HTERT RPE-1 (cell line): ENCODE results near the gene MAD1L1.

ENCODE experiments used
- in situ Hi-C: fragments of 300-500 bp; cut with MboI; formaldehyde crosslinking; loops from 4 replicates; pipeline ENCODE4 v1.14.3; 2020; ENCODE audit warnings: low sequenced_read_pairs

MAD1L1 gene

DNA sequence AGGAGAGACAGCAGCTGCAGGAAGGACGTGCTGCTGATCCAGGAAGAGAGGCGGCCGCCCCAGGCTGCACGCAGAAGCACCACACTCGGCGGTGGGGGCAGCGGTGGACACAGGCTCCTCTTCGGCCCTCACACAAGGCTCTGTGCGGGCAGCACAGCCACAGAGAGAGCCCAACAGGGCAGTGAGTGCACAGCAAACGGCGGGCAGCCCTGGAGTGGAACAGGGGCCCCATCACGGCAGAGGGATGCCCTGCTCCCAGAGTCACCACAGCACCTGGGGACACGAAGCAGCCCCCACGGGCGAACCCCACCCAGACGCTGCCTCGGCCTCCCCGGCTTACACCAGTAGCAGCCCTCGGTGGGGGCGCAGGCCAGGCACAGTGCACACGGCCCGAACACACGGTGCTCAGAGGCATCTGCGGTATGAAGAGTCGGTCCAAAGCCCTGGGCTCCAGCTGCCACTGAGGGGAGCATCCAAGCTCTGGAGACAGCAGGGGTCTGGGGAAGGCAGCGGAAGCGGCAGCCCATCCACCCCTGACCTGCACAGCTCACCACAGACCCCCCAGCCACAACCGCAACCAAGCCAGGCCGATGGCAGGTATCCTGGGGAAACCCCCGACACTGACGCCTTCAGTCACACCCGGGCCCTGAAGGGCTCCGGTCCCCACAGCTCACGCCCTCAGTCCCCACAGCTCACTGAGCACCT is 26.1 kb upstream of the MAD1L1 start:
- in situ Hi-C loops: no loop called here

DNA sequence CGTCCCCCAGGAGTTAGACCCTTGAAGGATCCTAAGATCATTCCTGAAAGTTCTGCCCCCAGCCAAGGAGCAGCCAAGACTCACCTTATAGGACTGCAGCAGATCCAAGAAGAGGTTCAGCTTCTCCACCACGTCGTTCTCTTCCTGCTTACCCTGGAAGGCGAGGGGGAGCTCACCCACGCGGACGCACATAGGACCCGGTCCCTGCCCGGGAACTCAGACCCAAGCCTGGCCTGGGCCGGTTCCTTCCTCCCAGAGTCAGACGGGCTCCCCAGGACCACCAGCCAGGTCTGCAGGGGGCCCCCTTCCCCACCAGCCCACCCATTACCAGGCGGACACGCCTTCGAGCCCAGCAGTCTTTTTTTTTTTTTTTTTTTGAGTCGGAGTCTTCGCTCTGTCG is 24.9 kb upstream of the MAD1L1 start:
- in situ Hi-C loops: no loop called here

DNA sequence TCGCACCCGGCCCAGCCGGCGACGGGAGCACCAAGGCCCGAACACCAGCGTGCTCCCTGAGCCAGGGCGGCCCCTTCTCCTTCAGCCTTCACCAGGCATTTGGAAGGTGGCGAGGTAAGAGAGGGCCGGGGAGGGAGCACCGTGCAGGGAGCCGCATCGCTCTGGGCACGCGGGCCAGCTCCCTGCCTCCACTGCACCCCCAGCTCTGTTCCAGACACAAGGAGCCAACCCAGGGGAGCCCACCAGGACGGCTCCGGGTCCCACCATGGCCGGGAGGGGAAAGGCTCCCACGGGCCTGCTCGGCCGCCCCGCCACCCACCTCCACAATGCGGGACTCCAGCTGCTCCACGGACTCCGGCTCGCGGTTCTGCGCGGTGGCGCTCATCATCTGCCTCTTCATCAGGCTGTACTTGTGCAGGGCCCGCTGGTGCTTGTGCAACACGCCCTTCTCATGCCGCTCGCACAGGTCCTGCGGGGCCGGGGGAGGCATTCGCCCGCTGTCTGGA is 24.4 kb upstream of the MAD1L1 start:
- in situ Hi-C loops: no loop called here

DNA sequence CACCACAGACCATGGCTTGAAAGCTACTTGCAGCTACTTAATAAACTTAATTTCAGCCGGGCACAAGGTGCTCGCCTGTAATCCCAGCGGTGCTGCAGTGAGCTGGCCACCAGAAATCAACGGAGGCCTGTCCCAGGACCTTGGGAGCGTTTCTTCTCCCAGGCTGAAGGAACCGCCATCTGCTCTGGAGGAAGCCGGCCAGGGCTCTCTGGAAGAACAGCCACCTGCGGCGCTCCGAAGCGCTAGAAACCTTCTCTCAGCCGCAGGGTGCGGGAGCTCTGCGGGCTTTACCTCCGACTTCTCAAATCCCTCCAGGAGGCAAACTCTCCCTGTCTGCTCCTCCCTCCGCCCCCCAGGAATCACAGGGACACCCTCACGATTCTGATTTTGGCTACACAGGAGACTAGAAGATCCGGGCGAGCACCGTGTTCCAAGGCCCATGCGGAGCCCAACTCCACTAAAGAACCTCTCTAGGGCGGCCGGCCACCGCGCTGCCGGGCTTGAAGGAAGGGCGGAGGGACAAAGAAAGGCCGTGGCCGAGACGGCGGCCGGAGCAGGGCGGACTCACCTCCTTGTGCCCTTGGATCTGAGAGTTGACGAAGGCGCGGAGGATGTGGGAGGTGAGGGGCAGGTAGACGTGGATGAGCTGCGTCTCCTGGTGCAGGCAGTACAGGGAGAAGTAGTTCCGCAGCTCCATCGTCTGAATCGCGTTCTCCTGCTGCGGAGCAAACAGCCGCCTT is 23.7 kb upstream of the MAD1L1 start:
- in situ Hi-C loops: no loop called here

DNA sequence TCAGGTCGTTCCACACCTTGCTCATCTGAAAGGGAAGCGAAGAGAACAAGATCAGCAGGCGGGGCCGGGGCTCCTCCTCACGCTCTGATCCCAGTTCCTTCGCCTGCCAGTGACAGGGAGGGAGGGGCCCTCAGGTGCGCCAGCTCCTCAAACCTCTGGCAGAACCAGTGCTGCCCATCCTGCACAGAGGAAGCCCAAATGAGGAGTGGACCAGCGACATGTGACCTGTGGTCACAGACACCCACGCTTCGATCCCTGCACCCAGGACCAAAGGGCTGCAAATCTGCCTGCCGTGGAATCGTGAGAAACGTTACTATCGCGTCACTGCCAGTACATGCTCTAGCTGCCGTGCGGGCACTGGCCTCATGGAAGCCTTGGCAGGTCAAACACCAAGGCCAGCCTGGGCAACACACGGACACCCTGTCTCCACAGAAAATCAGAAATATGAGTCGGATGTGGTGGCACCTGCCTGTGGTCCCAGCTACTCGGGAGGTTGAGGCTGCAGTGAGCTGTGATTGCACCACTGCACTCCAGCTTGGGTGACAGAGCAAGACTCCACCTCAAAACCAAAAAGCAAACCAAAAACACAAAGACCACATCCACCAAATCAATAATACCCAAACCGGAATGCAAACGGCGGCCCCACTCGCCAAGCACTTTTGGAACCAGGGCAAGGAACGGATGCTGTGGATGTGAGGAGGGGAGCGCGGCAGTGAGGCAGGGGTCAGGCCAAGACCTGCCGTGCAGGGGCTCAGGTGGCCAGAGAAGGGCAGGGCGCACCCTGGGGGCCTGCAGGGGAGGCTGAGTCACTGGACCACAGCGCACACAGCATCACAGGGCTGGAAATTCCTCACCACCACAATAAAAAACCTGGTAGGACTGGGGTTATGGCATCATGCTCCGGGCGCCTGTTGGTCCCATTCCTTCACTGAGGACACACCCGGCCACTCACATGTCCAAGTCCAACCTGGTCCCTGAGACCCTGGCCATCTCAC is 22.7 kb upstream of the MAD1L1 start:
- in situ Hi-C loops: no loop called here

DNA sequence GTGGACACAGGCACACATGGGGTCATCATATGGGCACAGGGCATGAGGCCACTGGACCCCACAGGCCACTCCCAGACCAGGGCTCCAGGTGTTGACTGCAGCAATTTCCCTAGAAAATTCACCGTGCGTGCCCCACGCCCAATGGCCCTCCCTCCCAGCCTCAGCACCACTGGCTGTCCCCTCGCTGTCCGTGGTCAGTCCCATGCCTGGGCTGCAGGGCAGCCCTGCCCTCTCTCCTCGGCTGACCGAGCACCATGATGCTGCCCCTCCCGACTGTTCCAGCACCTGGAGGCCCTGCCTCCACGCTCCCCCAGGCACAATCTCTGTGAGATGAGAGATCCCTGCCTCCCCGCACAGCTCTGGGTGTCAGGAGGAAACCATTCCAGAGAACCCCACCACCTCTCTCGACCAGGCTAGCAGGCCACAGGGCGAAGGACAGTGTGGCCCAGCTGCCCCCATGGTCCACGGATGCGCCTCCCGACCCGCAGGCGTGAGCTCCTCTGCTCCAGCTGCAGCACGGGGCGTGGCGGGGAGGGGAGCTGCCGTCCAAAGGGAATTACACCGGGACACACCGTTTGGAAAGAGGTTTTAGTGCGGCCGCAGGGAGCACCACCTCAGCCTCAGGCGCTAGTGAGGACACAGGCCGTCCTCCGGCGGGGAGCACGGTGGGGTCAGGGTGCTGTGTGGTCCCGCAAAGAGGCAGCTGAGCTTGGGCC is 21.8 kb upstream of the MAD1L1 start:
- in situ Hi-C loops: no loop called here

DNA sequence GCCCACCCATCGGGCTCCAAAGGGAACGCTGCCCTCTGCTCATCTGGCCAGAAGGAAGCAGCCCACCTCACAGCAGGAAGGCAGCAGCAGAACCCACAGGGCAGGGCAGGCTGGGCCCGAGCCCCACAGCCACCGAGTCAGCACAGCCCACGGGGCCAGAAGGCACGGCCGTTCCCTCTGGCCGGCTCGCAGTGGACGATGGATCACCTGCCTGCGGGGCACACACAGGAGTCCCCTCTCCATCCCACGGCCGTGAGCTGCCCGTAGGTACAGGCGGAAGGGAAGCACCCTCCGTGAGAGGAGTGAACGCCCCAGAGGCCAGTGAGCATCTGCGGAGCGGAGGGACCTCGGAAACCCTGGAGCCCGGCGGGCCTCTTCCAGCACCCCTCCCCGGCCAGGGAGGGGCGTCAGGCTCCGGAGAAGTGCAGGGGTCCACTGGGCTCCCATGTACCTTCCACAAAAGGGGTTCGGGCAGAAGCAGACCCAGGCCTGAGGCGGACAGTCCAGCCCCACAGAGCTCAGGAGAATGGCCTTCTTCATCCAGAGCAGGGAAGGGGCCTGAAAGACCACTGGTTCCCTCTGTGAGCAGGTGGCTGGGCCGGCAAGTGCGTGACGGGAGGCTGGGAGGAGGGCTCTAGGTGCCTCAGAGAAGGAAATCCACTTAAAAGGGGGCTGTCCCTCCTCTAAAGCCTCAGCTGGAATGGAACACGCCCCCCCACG is 20.9 kb upstream of the MAD1L1 start:
- in situ Hi-C loops: no loop called here

DNA sequence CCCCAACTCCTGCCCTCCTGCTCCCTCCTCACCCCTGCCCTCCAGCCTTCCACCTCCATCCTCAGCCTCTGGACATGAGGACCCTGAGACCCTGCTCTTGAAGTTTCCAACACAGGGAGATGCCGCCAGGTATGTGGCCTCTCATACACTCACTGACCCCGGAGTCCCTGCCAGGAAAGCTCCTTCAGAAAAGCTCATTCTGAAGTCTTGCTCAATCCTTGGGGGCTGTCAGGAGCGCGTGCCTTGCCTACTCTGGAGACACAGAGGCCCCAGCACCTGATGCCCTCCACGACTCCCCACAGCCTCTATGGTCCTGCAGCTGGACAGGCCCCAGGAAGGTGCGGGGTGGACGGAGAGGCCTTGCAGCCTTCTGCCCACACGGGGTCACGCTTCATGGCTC is 20.3 kb upstream of the MAD1L1 start:
- in situ Hi-C loops: no loop called here

DNA sequence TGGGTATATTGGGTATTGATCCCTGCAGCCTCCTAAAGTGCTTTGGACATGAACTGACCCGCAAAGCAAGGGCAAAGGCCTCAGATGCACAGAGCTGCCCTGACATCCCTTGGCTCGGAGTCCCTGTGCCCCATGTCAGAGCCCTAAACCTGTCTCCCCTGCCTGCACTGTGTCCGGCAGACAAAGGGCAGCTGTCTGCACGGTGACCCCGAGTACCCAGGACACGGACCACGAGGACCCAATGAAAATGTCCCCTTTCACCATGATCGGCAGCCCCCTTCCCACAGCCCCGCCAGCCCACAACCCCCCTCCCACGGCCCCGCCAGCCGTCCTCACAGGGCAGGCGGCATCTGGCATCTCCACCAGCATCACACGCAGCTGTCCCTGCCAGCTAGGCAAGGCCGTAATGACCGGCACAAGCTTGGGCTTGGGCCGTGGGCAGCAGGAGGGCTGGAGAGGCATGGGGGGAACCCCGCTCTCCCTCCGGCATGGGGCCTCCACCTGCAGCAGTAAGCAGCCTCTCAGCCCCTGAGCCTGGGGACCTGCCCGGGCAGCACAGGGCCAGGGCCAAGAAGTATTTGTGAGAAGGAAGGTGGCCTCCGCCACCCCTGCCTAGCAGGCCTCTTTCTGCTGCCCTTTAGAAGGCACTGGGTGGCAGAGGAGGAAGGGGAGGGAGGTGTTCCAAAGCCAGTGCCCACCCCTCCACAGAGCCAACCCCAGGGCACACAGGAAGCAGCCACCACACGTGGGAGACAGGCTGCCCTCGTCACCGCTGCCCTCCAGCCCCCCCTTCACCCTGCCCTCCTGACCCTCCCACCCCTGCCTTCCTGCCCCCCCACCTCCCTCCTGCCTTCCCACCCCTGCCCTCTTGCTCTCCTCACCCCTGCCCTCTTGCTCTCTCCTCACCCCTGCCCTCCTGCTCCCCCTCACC is 19.4 kb upstream of the MAD1L1 start:
- in situ Hi-C loops: no loop called here

DNA sequence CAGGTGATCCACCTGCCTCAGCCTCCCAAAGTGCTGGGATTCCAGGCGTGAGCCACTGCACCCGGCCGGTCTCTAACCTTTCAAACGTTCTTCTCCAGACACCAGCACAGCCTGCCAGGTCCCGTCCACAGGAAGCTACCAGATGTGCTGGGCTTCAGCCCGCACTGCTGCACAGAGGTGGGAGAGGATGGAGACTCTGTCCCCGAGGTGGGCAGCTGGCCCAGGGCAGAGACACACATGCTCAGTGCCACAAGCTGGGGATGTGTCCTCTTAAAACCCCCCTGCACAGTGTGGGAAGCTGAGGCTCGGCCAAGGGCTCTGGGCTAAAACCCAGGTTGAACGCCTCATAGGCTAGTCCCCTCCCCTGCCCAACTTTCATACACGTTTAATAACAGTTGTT is 18.6 kb upstream of the MAD1L1 start:
- in situ Hi-C loops: no loop called here

DNA sequence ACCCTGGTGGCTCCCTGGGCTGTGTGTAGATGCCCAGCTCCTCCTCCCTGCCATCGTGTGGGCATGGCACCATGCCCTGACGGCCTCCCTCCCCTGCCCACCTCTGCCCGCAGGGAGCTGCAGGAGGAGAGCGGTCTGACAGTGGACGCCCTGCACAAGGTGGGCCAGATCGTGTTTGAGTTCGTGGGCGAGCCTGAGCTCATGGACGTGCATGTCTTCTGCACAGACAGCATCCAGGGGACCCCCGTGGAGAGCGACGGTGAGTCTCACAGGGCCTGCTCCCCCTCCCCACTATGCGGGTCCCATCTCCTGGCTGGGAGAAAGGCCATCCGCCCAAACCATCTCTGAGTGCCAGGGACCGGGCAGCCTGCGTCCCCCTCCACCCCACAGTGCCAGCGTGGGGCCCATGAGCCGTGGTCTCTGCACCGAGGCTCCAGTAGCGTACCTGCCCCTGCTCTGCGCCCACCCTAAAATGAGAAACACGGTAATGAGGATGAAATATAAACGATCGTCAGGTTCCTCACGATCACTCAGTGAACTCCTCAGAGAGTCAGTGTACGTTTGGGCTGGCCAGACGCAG is 17.1 kb upstream of the MAD1L1 start:
- in situ Hi-C loops: no loop called here

DNA sequence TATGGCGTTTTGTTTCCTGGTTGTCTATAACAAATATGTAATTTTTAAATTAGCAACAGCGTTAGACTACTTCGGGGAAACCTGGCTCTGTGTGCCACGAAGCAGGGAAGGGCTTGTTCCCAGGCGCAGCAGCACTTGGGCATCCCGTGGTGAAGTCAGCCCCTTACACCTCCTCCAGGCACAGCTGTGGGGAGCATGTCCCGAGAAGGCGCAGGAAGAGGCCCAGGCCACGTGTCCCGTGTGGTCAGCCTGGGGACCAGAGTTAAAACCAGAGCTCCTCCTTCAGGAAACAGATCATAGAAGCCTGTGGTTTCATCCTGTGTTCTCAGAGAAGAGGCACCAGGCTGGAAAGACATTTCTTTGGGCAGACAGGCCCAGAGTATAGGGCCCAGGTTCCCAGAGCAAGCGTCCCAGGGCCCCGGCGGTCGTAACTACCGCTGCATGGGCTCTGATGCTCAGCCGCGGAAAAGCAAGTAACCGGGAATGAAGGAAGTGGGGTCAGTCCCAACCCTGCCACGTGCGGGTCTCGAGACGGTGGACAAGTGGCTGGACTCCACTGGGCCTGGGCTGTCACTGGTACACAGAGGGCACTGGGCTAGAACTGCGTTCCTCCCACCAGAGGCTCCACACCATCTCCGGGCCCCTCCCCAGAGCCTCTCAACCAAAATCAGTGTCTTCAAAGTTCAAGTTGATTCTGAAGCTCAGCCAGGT is 16.4 kb upstream of the MAD1L1 start:
- in situ Hi-C loops: no loop called here

DNA sequence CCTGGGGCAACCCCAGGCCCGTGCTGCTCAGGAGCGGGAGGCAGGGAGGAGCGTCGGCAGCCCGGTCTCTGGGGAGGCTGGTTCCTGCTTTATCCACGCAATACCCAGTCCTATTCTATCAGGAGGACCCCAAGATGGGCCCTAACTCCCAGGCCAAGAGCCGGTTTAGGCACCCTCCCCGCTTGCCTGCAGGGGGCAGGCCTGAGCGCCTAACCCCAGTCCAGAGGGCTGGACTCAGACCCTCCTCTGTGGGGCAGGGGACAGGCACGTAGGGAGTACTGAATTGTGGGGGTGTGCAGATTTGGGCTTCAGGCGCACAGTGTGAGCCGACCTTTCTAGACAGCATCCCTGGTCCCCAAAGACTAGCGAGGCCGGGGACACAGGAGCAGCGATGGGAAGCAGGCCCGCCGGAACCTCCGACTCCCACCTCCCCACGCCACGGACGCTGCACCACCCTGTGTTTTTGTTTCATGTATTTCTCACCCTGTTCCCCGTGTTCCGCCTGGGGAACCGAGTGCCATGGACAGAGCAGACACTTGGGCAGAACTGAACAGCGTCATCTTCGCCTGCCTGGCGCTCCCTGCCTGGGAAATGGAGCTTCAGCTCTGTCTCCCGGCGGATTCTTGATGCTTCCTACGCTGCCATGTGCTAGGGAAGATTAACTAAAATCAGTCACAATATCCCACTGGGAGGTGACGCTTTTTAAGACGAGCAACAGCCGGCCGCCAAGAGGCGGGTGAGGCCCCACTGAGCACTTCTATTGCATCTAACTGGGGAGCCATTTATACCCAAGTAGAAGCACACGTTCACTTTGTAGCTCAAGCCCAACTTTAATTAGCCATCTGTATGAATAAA is 14.6 kb upstream of the MAD1L1 start:
- in situ Hi-C loops: no loop called here

DNA sequence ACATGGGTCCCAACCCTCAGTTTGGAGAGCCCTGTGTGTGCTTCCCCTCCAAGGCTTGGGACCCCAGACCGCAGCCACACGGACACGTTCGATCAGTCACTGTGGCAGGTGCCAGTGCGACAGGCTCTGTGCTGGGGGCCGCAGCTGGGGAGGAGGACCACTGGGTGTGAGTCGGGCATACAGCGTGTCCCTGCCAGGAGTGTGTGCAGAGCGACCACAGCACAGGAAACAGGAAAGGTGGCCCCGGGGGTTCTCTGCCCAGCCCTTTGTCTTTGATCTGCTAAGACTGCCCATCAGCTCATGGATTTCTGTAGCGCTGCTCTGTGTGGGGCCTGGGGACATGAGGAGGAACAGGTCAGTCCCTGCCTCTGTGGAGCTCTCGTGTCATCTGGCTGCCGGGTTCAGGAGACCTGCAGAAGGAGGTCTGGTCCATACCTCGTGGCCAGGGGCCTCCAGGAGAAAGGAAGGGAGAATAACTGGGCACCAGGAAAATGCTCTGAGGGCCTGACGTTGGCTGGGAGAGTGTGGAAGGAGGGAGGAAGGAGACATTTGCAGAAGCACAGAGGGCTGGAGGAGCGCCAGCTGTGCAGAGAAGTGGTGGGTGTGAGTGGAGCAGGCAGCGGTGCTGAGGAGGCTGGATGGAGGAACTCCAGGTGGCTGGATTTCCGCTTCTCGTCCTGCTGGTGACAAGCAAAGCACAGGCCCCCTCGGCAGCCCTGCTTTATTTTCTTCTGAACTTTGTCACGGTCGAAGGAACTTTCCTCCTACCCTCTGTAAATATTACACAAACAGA is 13.3 kb upstream of the MAD1L1 start:
- in situ Hi-C loops: no loop called here

DNA sequence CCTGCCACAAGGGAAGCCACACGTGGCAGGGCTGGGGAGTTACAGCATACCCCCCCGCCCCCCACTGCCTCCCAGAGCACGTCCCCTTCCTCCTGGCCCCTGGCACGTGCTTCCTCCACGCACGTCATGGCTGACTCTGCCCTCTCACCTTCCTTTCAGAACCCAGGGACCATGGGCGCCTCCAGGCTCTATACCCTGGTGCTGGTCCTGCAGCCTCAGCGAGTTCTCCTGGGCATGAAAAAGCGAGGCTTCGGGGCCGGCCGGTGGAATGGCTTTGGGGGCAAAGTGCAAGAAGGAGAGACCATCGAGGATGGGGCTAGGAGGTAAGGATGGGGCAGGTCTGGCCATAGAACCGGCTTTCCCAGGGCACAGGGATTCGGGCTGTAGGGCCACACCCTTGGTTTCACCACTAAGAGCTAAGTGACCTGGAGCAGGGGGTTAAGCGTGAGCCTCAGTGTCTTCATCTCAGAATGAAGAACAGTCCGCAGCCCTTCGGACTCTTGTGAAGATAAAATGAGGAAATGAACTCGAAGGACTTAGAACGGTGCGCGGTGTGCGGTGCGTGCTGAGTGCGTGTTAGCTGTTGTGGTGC is 11.8 kb upstream of the MAD1L1 start:
- in situ Hi-C loops: no loop called here

DNA sequence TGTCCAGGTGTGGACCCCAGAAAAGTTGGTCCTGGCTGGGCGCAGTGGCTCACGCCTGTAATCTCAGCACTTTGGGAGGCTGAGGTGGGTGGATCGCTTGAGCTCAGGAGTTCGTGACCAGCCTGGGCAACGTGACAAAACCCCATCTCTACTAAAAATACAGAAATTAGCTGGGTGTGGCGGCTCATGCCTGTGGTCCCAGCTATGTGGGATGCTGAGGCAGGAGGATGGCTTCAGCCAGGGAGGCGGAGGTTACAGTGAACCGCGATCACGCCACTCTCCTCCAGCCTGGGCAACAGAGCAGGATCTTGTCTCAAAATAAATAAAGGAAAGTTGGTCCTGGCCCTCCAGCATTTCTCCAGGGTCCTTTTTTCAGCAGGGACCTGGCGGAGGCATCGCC is 10.7 kb upstream of the MAD1L1 start:
- in situ Hi-C loops: no loop called here
